ENCODE results near the gene MT1HL1.

Gene MT1HL1

GRCh38 chr1:237004116-237004515 is at the start of gene MT1HL1:
Gene MT1HL1, minus strand, starts transcription at chr1:237004441. Its CDS starts 69 bp downstream, at chr1:237004372.
- DNase-seq = no peak

GRCh38 chr1:237050915-237051314 is 46.7 kb upstream of the MT1HL1 start:
- no peak for DNase-seq

GRCh38 chr1:237050185-237050584 is 45.9 kb upstream of the MT1HL1 start:
- DNase-seq = no peak

- no peak for DNase-seq
Measured at GRCh38 chr1:237048803-237049202, 44.6 kb upstream of the MT1HL1 start.

GRCh38 chr1:237045278-237046016 is 41.2 kb upstream of the MT1HL1 start:
- DNase-seq = no peak

- no peak for DNase-seq
Measured at GRCh38 chr1:237043846-237044636, 39.8 kb upstream of the MT1HL1 start.

- DNase-seq = no peak
Measured at GRCh38 chr1:237042892-237043576, 38.8 kb upstream of the MT1HL1 start.

GRCh38 chr1:237042526-237042891 is 38.3 kb upstream of the MT1HL1 start:
- no peak for DNase-seq

GRCh38 chr1:237041795-237042525 is 37.7 kb upstream of the MT1HL1 start, which contains the start of gene RYR2:
Gene RYR2, plus strand, starts transcription at chr1:237042184. Its CDS starts 338 bp downstream, at chr1:237042522.
- no peak for DNase-seq

GRCh38 chr1:237041461-237041794 is 37.2 kb upstream of the MT1HL1 start:
- no peak for DNase-seq

GRCh38 chr1:237040823-237041222 is 36.6 kb upstream of the MT1HL1 start:
- no peak for DNase-seq

GRCh38 chr1:237038211-237038610 is 34.0 kb upstream of the MT1HL1 start:
- DNase-seq = no peak

- DNase-seq = no peak
Measured at GRCh38 chr1:237035759-237036158, 31.5 kb upstream of the MT1HL1 start.

GRCh38 chr1:237033804-237034203 is 29.6 kb upstream of the MT1HL1 start:
- no peak for DNase-seq

- no peak for DNase-seq
Measured at GRCh38 chr1:237033061-237033460, 28.8 kb upstream of the MT1HL1 start.

- no peak for DNase-seq
Measured at GRCh38 chr1:237032029-237032428, 27.8 kb upstream of the MT1HL1 start.

GRCh38 chr1:237031480-237031879 is 27.2 kb upstream of the MT1HL1 start:
- no peak for DNase-seq

GRCh38 chr1:237029850-237030535 is 25.8 kb upstream of the MT1HL1 start:
- DNase-seq = no peak

- no peak for DNase-seq
Measured at GRCh38 chr1:237029240-237029639, 25.0 kb upstream of the MT1HL1 start.

GRCh38 chr1:237025358-237026074 is 21.3 kb upstream of the MT1HL1 start:
- DNase-seq = no peak

GRCh38 chr1:237018896-237019295 is 14.7 kb upstream of the MT1HL1 start:
- DNase-seq = no peak

GRCh38 chr1:237016626-237017025 is 12.4 kb upstream of the MT1HL1 start:
- DNase-seq = no peak
